SU-DHL-6 (cell line): ENCODE measurements around the gene NBEA.

Experiments used
- H2AFZ ChIP-seq: fragments of 200-600 bp; sonication (generic); 2 replicates; pipeline ENCODE4 v1.6.1; 2014; ENCODE audit warnings: low read depth, mild to moderate bottlenecking, moderate library complexity, mixed read lengths, antibody characterized with exemption, low read length; ENCODE audit not compliant: severe bottlenecking
- H3F3A ChIP-seq: fragments of 200-600 bp; shearing (Covaris generic); 2 replicates; pipeline ENCODE4 v1.6.0; 2016; ENCODE audit warnings: antibody characterized with exemption, mild to moderate bottlenecking; ENCODE audit not compliant: insufficient read depth
- H3K27ac ChIP-seq: fragments of 200-600 bp; sonication (generic); 2 replicates; pipeline ENCODE4 v1.5.1; 2016; ENCODE audit warnings: low read depth, mild to moderate bottlenecking, low read length, moderate library complexity, mixed read lengths
- H3K27me3 ChIP-seq: fragments of 200-600 bp; sonication (generic), shearing (Covaris generic); 2 replicates; pipeline ENCODE4 v1.6.0; 2014; ENCODE audit warnings: mild to moderate bottlenecking, low read length
- H3K36me3 ChIP-seq: fragments of 200-600 bp; sonication (generic); 2 replicates; pipeline ENCODE4 v1.6.1; 2014; ENCODE audit warnings: mild to moderate bottlenecking, low read length, mixed read lengths
- H3K4me2 ChIP-seq: fragments of 300-600, 200-600 bp; shearing (Covaris generic), sonication (generic); 2 replicates; pipeline ENCODE4 v1.6.0; 2014; ENCODE audit warnings: low read length, low read depth, mild to moderate bottlenecking; ENCODE audit not compliant: poor library complexity, severe bottlenecking
- H3K4me3 ChIP-seq: fragments of 200-600 bp; sonication (generic); 2 replicates; pipeline ENCODE4 v1.5.1; 2014; ENCODE audit warnings: antibody characterized with exemption, low read length, mild to moderate bottlenecking, mixed read lengths; ENCODE audit not compliant: insufficient read depth, poor library complexity, severe bottlenecking
- H3K79me2 ChIP-seq: fragments of 200-600 bp; sonication (generic); 2 replicates; pipeline ENCODE4 v1.6.1; 2014; ENCODE audit warnings: mild to moderate bottlenecking, low read length, moderate library complexity; ENCODE audit not compliant: insufficient read depth
- H3K9ac ChIP-seq: fragments of 200-600 bp; sonication (generic); 2 replicates; pipeline ENCODE4 v1.7.0; 2014; ENCODE audit warnings: mild to moderate bottlenecking, low read length
- H3K9me2 ChIP-seq: fragments of 200-600 bp; sonication (generic); replicated peaks from 2 replicates; pipeline ENCODE4 v1.6.1; 2014; ENCODE audit warnings: low read length; ENCODE audit not compliant: insufficient read depth
- H3K9me3 ChIP-seq: fragments of 200-600 bp; sonication (generic); 2 replicates; pipeline ENCODE4 v1.6.1; 2014; ENCODE audit warnings: low read length, mixed read lengths; ENCODE audit not compliant: insufficient read depth
- H4K20me1 ChIP-seq: fragments of 200-600 bp; sonication (generic); 2 replicates; pipeline ENCODE4 v1.6.1; 2014; ENCODE audit warnings: low read depth, mild to moderate bottlenecking, antibody characterized with exemption, low read length, moderate library complexity, mixed read lengths
- EZH2phosphoT487 ChIP-seq: fragments of 200-600 bp; sonication (generic), shearing (Covaris generic); conservative IDR thresholded peaks from 2 replicates; pipeline ENCODE4 v1.6.1; 2018; ENCODE audit warnings: mild to moderate bottlenecking, antibody characterized with exemption, low read length, moderate library complexity, mixed read lengths
- TF ChIP-seq, protein P1 (sequence below): fragments of 200-600 bp; sonication (generic); IDR thresholded peaks from one replicate; pipeline ENCODE4 v1.5.1; 2017; ENCODE audit warnings: antibody characterized with exemption, mild to moderate bottlenecking, low read length, moderate library complexity; ENCODE audit not compliant: insufficient read depth, poor library complexity, severe bottlenecking

NBEA gene

GRCh38 chr13:35617420-35617819, 675.4 kb downstream of the NBEA start:
- Histone ChIP-seq H3K9me3 (no peaks in the 10 kb centered on the region), H3K36me3 (no peaks in the 10 kb centered on the region), H3K9ac (no peak overlapping the region), H2AFZ (no peak overlapping the region), H3F3A (no peaks in the 10 kb centered on the region), H3K4me2 (no peak overlapping the region), H3K4me3 (no peak overlapping the region), H4K20me1 (no peaks in the 10 kb centered on the region), H3K9me2 (no peaks in the 10 kb centered on the region), H3K79me2 (no peaks in the 10 kb centered on the region), H3K27me3 (no peaks in the 10 kb centered on the region), H3K27ac (no peak overlapping the region)
- TF ChIP-seq, protein P1, sequence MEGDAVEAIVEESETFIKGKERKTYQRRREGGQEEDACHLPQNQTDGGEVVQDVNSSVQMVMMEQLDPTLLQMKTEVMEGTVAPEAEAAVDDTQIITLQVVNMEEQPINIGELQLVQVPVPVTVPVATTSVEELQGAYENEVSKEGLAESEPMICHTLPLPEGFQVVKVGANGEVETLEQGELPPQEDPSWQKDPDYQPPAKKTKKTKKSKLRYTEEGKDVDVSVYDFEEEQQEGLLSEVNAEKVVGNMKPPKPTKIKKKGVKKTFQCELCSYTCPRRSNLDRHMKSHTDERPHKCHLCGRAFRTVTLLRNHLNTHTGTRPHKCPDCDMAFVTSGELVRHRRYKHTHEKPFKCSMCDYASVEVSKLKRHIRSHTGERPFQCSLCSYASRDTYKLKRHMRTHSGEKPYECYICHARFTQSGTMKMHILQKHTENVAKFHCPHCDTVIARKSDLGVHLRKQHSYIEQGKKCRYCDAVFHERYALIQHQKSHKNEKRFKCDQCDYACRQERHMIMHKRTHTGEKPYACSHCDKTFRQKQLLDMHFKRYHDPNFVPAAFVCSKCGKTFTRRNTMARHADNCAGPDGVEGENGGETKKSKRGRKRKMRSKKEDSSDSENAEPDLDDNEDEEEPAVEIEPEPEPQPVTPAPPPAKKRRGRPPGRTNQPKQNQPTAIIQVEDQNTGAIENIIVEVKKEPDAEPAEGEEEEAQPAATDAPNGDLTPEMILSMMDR, result no peak
- TF ChIP-seq EZH2phosphoT487, result no peak

DNA sequence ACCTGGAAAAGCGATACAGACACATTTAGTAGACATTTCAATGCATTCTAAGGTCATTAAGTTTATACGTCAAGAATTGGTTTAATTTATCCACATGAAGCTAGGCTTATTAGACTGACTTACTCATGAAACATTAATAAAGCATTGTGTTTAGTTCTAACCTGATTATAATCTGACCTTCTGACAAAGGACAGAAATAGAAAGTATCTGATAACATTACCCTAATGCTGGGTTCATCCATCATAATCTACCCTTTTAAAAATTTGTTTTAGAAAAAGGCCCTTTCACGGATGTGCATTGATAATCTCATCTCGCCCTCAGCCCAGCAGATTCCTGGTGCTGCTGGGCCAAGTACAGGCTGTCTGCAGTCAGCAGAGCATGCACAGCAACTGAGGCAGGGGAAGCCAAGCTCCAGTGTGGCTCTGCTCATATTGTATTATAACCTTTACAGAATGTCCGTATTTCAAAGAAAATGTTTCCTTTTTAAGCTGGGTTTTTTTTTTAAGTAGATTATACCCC, 676.6 kb downstream of the NBEA start:
- H3K4me3 ChIP-seq, result no peak overlapping the region
- H3K36me3 ChIP-seq, result no peaks in the 10 kb centered on the region
- no peaks in the 10 kb centered on the region for H3K79me2 ChIP-seq
- no peak overlapping the region for H3K9ac ChIP-seq
- H3K4me2 ChIP-seq, result no peak overlapping the region
- H3F3A ChIP-seq, result no peaks in the 10 kb centered on the region
- H3K27me3 ChIP-seq, result no peaks in the 10 kb centered on the region
- no peak for TF ChIP-seq EZH2phosphoT487
- TF ChIP-seq, protein P1, result no peak
- H3K9me2 ChIP-seq, result no peaks in the 10 kb centered on the region
- H4K20me1 ChIP-seq, result no peaks in the 10 kb centered on the region
- H3K27ac ChIP-seq, result no peak overlapping the region
- no peak overlapping the region for H2AFZ ChIP-seq
- no peaks in the 10 kb centered on the region for H3K9me3 ChIP-seq

- no peaks in the 10 kb centered on the region for H3K27me3 ChIP-seq
- H3K36me3 ChIP-seq, result no peaks in the 10 kb centered on the region
- no peaks in the 10 kb centered on the region for H4K20me1 ChIP-seq
- H3F3A ChIP-seq, result no peaks in the 10 kb centered on the region
- no peak overlapping the region for H3K4me3 ChIP-seq
- TF ChIP-seq, protein P1, result no peak
- no peak for TF ChIP-seq EZH2phosphoT487
- no peak overlapping the region for H3K9ac ChIP-seq
- no peak overlapping the region for H3K4me2 ChIP-seq
- H3K79me2 ChIP-seq, result no peaks in the 10 kb centered on the region
- H3K27ac ChIP-seq, result no peak overlapping the region
- no peaks in the 10 kb centered on the region for H3K9me2 ChIP-seq
- H2AFZ ChIP-seq, result no peak overlapping the region
- no peaks in the 10 kb centered on the region for H3K9me3 ChIP-seq
Measured at GRCh38 chr13:35621989-35622388, 679.9 kb downstream of the NBEA start.

- Histone ChIP-seq H3K36me3 (no peaks in the 10 kb centered on the region), H2AFZ (no peak overlapping the region), H3K9me3 (no peaks in the 10 kb centered on the region), H3F3A (no peaks in the 10 kb centered on the region), H3K27me3 (no peaks in the 10 kb centered on the region), H4K20me1 (no peaks in the 10 kb centered on the region), H3K4me2 (no peak overlapping the region), H3K9ac (no peak overlapping the region), H3K4me3 (no peak overlapping the region), H3K9me2 (no peaks in the 10 kb centered on the region), H3K79me2 (no peaks in the 10 kb centered on the region), H3K27ac (no peak overlapping the region)
- TF ChIP-seq, protein P1, result no peak
- TF ChIP-seq EZH2phosphoT487, result no peak
Measured at GRCh38 chr13:35629026-35629425, 687.0 kb downstream of the NBEA start.
